Daoy (cell line): ENCODE data around the gene RFPL4A. TPM values are rescaled to one million over a fixed set of nuclear protein-coding genes. Genes with fewer than 3 reads are reported as not detected.
A peak's percentile ranks its signal among the peaks of the same experiment; 100 is the strongest.

ENCODE experiments used
- DNase-seq: peaks from one replicate; pipeline ENCODE4 v3.0.0-alpha.2; 2015; ENCODE audit warnings: low read depth
- total RNA-seq: library from RNA; depleted of rRNA; stranded (reverse); fragments of >200 nt; shearing (Covaris generic); gene quantifications from 2 replicates; pipeline ENCODE4 v1.2.3, GENCODE V29; 2014; rRNA removed

The RFPL4A gene
- total RNA-seq, 1 experiment from 2014 or later, result 64.2 TPM

DNA sequence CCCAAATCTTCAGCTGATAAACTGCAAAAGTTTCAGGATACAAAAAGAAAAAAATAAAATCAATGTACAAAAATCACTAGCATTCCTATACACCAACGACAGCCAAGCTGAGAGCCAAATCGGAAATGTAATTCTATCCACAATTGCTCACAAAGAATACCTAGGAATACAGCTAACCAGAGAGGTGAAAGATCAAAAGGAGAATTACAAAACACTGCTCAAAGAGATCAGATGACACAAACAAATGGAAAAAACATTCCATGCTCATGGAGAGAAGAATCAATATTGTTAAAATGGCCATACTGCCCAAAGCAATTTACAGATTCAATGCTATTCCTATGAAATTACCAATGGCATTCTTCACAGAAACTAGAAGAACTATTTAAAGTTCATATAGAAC lies 43.4 kb downstream of the RFPL4A start:
- no peak for DNase-seq

DNA sequence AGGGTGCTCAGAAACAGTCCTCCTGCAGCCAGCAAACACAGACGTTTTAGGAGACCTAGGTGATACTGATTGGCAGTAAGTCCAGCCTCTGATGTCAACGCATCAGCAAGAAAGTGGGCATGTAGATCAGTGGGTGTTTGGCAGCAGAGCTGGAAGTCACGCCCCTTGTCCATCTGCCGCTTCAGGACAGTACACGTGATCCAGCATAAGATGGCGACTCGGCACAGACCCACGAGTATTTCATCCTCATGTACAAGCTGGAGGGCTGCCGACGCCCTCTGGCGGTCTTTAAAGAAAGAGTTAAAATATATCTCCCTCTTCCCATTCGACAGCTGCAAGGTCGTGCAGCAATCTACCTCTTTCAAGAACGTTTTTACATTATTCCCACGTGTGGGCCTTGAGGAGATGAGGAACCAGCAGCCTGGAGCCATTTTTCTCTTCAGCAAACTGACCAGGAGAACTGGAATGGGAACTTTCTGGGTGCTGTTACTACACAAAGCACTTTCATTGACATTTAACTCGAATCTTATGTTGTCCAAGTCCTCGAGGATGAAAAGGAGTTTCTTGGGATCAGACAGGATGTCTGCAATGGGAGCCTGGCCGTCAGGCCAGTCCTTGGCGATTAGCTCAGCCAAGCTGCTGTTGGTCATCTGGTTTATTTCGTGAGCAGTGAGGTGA lies 50.6 kb downstream of the RFPL4A start:
- DNase-seq, result peak; percentile 97

DNA sequence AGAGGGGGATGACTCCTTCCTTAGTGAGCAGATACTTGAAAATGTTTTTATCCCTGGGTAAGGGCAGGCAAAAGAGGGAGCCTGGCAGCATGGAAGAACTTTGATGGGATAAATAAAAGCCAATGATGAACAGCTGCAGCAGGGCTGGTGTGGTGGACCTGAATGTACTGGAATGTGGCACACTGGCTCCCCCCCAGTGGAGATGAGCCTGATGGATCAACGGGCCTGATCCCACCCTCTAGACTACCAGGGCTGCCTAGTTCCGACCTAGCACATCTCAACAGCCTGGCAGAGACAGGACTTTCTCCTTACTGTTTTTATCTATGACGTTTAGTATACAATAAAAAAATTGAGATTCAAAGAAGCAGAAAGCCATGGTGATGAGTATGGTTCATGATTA lies 52.4 kb downstream of the RFPL4A start:
- DNase-seq, result no peak

DNA sequence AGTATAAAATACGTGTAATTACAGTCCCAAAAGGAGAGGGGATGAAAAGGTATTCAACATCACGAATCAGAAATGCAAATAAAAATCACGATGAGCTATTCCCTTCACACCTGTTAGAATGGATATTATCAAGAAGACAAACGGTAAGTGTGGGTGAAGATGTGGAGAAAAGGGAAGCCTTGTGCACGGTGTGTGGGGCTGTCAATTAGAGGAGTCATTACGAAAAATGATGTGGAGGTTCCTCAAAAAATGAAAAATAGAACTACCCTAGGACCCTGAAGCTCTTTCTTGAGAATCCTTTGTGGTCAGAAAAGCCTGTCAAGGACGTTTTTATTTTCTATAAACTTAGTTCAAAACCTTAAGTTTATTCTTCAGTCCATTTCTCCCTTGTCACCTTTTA lies 53.6 kb downstream of the RFPL4A start:
- DNase-seq, result no peak

Other genes starting within 250 kb of the RFPL4A start
- not detected in 2 replicates for gene SBK2, start 222.0 kb upstream of the RFPL4A start, total RNA-seq
- gene SBK3, start 213.6 kb upstream of the RFPL4A start, total RNA-seq, result not detected in 2 replicates
- 8.8 and 9.8 TPM in 2 replicates for gene ZNF579, start 178.2 kb upstream of the RFPL4A start, total RNA-seq
- gene FIZ1, start 159.6 kb upstream of the RFPL4A start, total RNA-seq, result 2.2 and 4.1 TPM in 2 replicates
- 6.1 and 8.7 TPM in 2 replicates for gene ZNF524, start 158.8 kb upstream of the RFPL4A start, total RNA-seq
- 0.15 and 0.80 TPM in 2 replicates for gene ZNF865, start 153.4 kb upstream of the RFPL4A start, total RNA-seq
- gene ZNF784, start 134.5 kb upstream of the RFPL4A start, total RNA-seq, result 5.8 and 6.1 TPM in 2 replicates
- gene ZNF580, start 118.1 kb upstream of the RFPL4A start, total RNA-seq, result 1.8 and 2.4 TPM in 2 replicates
- gene ZNF581, start 115.4 kb upstream of the RFPL4A start, total RNA-seq, result 10.1 and 15.9 TPM in 2 replicates
- gene CCDC106, start 110.9 kb upstream of the RFPL4A start, total RNA-seq, result 8.2 and 8.6 TPM in 2 replicates
- 218 and 267 TPM in 2 replicates for gene U2AF2, start 104.1 kb upstream of the RFPL4A start, total RNA-seq
- 25.3 and 26.6 TPM in 2 replicates for gene EPN1, start 83.9 kb upstream of the RFPL4A start, total RNA-seq
- not detected in 2 replicates for gene NLRP9, start 20.7 kb upstream of the RFPL4A start, total RNA-seq
- gene RFPL4AL1, start 10.0 kb downstream of the RFPL4A start, total RNA-seq, result 46.6 and 54.4 TPM in 2 replicates
- gene NLRP11, start 72.9 kb downstream of the RFPL4A start, total RNA-seq, result 4.1 and 5.1 TPM in 2 replicates
- 0.60 and 0.80 TPM in 2 replicates for gene NLRP4, start 77.4 kb downstream of the RFPL4A start, total RNA-seq
- not detected in 2 replicates for gene NLRP13, start 173.2 kb downstream of the RFPL4A start, total RNA-seq
- gene NLRP8, start 188.7 kb downstream of the RFPL4A start, total RNA-seq, result 0.06 TPM in 1 of 2 replicates, not detected in the other
- 4.9 and 5.1 TPM in 2 replicates for gene NLRP5, start 227.7 kb downstream of the RFPL4A start, total RNA-seq